HK-2 (cell line): ENCODE data around the gene MYO18A.

Source experiments
- DNase-seq: peaks from one replicate; pipeline ENCODE4 v3.0.0-alpha.2; 2018; ENCODE audit not compliant: unreplicated experiment

MYO18A gene

GRCh38 chr17:29059281-29059680, 120.9 kb downstream of the MYO18A start:
- no peak for DNase-seq

- no peak for DNase-seq
Measured at GRCh38 chr17:29058391-29058790, 121.8 kb downstream of the MYO18A start.

GRCh38 chr17:29057361-29057760, 122.8 kb downstream of the MYO18A start:
- DNase-seq, result no peak

- DNase-seq, result no peak
Measured at GRCh38 chr17:29054835-29055234, 125.4 kb downstream of the MYO18A start.

GRCh38 chr17:29051731-29052130, 128.5 kb downstream of the MYO18A start:
- DNase-seq, result no peak

GRCh38 chr17:29051194-29051593, 129.0 kb downstream of the MYO18A start:
- no peak for DNase-seq

GRCh38 chr17:29050176-29050575, 130.0 kb downstream of the MYO18A start:
- no peak for DNase-seq

GRCh38 chr17:29049541-29050145, 130.6 kb downstream of the MYO18A start:
- DNase-seq, result no peak

- no peak for DNase-seq
Measured at GRCh38 chr17:29048440-29049368, 131.5 kb downstream of the MYO18A start.

GRCh38 chr17:29046473-29046839, 133.7 kb downstream of the MYO18A start:
- DNase-seq, result no peak

- DNase-seq, result no peak
Measured at GRCh38 chr17:29045734-29046472, 134.3 kb downstream of the MYO18A start.

GRCh38 chr17:29045026-29045425, 135.2 kb downstream of the MYO18A start:
- no peak for DNase-seq

GRCh38 chr17:29043539-29044145, 136.6 kb downstream of the MYO18A start:
- DNase-seq, result no peak

GRCh38 chr17:29042679-29043538, 137.3 kb downstream of the MYO18A start, which contains the start of gene PIPOX:
Gene PIPOX, plus strand, starts transcription at chr17:29043141. Its CDS starts 85 bp downstream, at chr17:29043226.
- DNase-seq, result peak; percentile 39

- DNase-seq, result no peak
Measured at GRCh38 chr17:29042026-29042678, 138.0 kb downstream of the MYO18A start.

- DNase-seq, result no peak
Measured at GRCh38 chr17:29041571-29041970, 138.6 kb downstream of the MYO18A start.

- no peak for DNase-seq
Measured at GRCh38 chr17:29041091-29041490, 139.1 kb downstream of the MYO18A start.

GRCh38 chr17:29039764-29040598, 140.2 kb downstream of the MYO18A start:
- peak; percentile 11 for DNase-seq

GRCh38 chr17:29038085-29038795, 142.0 kb downstream of the MYO18A start:
- no peak for DNase-seq
